GM10266 (cell line): ENCODE results near the gene DNAJC1.

Experiments
- DNase-seq: peaks from one replicate; pipeline ENCODE4 v3.0.0; 2012; ENCODE audit errors: extremely low spot score
- TF ChIP-seq, protein P1 (sequence below): IDR thresholded peaks from 2 replicates; pipeline ENCODE4 v1.5.1; 2012; ENCODE audit warnings: mild to moderate bottlenecking, low read depth; ENCODE audit not compliant: control insufficient read depth, insufficient read depth; ENCODE audit errors: missing control alignments

The DNAJC1 gene

DNA sequence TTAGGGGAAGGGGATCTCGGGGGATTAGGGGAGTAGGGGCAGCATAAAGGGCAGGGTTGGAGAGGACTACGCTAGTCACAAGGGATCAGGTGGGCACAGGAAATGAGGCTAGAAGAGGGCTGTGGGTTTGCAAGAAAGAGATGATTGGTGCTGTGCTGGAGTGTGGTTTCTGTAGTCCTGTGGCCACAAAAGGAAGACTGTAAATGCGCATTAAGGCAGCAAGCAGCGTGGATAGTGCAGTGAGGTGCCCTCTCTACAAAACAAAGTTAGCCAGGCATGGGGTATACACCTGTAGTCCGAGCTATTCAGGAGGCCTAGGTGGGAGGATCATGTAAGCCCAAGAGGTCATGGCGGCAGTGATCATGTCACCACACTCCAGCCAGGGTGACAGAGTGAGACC is 257.4 kb downstream of the DNAJC1 start:
- DNase-seq: no peak
- TF ChIP-seq, protein P1, sequence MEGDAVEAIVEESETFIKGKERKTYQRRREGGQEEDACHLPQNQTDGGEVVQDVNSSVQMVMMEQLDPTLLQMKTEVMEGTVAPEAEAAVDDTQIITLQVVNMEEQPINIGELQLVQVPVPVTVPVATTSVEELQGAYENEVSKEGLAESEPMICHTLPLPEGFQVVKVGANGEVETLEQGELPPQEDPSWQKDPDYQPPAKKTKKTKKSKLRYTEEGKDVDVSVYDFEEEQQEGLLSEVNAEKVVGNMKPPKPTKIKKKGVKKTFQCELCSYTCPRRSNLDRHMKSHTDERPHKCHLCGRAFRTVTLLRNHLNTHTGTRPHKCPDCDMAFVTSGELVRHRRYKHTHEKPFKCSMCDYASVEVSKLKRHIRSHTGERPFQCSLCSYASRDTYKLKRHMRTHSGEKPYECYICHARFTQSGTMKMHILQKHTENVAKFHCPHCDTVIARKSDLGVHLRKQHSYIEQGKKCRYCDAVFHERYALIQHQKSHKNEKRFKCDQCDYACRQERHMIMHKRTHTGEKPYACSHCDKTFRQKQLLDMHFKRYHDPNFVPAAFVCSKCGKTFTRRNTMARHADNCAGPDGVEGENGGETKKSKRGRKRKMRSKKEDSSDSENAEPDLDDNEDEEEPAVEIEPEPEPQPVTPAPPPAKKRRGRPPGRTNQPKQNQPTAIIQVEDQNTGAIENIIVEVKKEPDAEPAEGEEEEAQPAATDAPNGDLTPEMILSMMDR: no peak

DNA sequence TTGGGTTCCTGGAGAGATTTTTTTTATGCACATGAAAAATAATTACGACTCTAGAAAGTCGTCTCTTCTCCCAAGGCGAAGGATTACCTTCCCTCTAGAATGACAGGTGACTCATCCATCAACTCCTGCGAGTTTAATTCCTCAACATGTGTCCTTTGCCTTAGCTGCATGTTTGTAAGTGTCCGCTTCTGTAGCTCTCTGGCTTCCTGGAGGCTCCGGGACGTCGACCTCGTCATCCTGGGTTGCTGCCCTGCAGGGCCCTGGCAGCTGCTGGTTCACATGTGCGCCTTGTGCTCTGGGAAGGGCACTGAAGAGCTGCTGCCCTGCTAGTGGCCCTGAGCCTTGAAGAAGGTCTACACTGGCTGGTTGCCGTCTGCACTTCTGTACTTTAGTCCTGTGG is 259.3 kb downstream of the DNAJC1 start:
- TF ChIP-seq, protein P1: no peak
- no peak for DNase-seq

GRCh38 chr10:21742740-21743412 is 260.7 kb downstream of the DNAJC1 start:
- no peak for DNase-seq
- TF ChIP-seq, protein P1: no peak

DNA sequence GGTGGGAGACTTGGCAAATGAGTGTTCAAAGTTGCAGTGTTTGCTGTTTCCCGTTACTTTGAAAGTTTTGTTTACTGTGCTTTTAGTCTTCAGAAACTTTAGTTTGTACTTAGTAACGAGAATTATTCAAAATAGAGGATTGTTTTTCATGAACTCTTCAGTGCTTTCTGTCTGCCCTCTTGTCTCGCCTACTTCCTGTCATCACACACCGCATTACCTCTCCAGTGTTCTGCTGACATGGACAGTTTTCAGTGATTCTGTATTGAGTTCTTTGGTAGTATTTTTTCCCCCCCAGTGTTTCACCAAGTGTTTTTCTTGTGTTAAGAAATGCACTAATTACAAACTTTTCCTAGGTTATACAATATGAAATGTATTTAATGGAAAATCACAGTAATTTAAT is 262.5 kb downstream of the DNAJC1 start:
- TF ChIP-seq, protein P1: no peak
- no peak for DNase-seq

DNA sequence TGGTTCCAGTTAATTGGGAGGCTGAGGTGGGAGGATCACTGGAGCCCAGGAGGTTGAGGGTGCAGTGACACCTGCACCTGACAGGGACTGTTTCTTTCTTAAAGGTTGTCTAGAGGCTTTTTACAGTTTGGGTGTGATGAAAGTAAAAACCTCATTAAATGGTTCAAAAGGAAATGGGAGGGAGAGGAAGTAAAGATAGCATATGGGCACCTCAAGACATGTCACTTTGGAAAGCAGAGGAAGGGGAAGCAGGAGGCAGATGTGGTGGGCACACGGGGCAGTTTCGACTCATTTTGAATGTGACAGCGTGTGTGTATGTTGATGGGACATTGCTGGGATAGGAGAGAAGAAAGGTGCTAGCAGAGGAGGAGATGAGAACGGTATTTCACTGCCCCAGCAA is 266.4 kb downstream of the DNAJC1 start:
- TF ChIP-seq, protein P1: no peak
- no peak for DNase-seq

DNA sequence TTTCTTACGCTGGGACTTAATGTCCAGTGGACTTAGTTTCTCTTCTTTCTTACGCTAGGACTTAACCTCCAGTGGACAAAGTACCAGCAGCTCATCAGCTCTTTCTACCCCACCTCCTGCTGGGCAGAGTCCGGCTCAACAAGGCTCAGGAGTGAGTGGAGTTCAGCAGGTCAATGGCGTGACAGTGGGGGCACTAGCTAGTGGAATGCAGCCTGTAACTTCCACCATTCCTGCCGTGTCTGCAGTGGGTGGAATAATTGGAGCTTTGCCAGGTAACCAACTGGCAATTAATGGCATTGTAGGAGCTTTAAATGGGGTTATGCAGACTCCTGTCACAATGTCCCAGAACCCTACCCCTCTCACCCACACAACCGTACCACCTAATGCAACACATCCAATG is 269.8 kb downstream of the DNAJC1 start:
- TF ChIP-seq, protein P1: no peak
- DNase-seq: no peak

- TF ChIP-seq, protein P1: peak; percentile 79
- DNase-seq: peak; percentile 60
These were observed 271.3 kb downstream of the DNAJC1 start for GRCh38 chr10:21732067-21732772.
